ENCODE results near the gene RHOB.

Gene RHOB

GRCh38 chr2:20444993-20445910 is 1.6 kb upstream of the RHOB start:
- TF ChIP-seq, protein P1, sequence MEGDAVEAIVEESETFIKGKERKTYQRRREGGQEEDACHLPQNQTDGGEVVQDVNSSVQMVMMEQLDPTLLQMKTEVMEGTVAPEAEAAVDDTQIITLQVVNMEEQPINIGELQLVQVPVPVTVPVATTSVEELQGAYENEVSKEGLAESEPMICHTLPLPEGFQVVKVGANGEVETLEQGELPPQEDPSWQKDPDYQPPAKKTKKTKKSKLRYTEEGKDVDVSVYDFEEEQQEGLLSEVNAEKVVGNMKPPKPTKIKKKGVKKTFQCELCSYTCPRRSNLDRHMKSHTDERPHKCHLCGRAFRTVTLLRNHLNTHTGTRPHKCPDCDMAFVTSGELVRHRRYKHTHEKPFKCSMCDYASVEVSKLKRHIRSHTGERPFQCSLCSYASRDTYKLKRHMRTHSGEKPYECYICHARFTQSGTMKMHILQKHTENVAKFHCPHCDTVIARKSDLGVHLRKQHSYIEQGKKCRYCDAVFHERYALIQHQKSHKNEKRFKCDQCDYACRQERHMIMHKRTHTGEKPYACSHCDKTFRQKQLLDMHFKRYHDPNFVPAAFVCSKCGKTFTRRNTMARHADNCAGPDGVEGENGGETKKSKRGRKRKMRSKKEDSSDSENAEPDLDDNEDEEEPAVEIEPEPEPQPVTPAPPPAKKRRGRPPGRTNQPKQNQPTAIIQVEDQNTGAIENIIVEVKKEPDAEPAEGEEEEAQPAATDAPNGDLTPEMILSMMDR (IDR thresholded peaks at IDR 0.05; ENCODE audit: borderline replicate concordance, insufficient read depth, low read depth, low read length), result no peak
- no peak overlapping the region for H3K4me3 ChIP-seq (ENCODE audit: low read depth, low read length)

DNA sequence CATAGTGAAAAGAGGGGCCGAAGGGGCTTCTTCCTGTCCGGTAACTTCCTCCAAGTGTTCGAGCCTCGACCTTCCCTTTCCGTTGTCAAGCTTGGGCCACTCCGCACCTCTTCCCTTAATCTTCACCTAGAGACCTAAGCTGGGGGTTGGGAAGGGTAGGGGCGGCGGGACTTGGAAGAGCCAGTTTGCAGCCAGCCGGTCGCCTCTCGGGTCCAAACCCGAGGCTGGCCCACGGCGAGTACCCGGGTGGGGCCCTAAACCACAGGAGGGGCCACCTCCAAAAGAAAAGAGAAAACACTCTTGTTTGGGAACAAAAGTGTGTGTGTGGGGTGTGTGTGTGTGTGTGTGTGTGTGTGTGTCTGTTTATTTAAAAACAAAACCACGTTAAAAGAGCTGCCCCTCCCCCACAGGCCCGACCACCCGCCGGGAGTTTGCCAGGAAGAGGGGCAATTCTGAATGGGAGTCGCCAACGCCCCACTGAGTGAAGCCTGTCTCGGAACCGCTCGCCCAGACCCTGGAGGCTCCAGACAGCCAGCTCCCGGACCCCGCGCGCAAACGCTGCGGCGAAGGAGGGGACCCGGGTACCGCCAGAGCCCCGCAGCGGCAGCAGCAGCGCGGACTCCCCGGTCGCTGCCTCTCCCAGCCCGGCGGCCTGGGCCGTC is 488 bp upstream of the RHOB start:
- peak overlapping the region; percentile 50 for H3K4me3 ChIP-seq (ENCODE audit: low read depth, low read length)
- TF ChIP-seq, protein P1 (IDR thresholded peaks at IDR 0.05; ENCODE audit: borderline replicate concordance, insufficient read depth, low read depth, low read length), result 0 out of 2 replicates have a peak, but pooled peaks have one; percentile 0

DNA sequence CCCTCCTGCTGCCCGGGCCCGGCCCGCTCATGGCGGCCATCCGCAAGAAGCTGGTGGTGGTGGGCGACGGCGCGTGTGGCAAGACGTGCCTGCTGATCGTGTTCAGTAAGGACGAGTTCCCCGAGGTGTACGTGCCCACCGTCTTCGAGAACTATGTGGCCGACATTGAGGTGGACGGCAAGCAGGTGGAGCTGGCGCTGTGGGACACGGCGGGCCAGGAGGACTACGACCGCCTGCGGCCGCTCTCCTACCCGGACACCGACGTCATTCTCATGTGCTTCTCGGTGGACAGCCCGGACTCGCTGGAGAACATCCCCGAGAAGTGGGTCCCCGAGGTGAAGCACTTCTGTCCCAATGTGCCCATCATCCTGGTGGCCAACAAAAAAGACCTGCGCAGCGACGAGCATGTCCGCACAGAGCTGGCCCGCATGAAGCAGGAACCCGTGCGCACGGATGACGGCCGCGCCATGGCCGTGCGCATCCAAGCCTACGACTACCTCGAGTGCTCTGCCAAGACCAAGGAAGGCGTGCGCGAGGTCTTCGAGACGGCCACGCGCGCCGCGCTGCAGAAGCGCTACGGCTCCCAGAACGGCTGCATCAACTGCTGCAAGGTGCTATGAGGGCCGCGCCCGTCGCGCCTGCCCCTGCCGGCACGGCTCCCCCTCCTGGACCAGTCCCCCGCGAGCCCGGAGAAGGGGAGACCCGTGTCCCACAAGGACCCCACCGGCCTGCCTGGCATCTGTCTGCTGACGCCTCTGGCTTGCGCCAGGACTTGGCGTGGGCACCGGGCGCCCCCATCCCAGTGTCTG is 767 bp downstream of the RHOB start:
- TF ChIP-seq, protein P1 (IDR thresholded peaks at IDR 0.05; ENCODE audit: borderline replicate concordance, insufficient read depth, low read depth, low read length), result no peak
- peak overlapping the region; percentile 57 for H3K4me3 ChIP-seq (ENCODE audit: low read depth, low read length)

DNA sequence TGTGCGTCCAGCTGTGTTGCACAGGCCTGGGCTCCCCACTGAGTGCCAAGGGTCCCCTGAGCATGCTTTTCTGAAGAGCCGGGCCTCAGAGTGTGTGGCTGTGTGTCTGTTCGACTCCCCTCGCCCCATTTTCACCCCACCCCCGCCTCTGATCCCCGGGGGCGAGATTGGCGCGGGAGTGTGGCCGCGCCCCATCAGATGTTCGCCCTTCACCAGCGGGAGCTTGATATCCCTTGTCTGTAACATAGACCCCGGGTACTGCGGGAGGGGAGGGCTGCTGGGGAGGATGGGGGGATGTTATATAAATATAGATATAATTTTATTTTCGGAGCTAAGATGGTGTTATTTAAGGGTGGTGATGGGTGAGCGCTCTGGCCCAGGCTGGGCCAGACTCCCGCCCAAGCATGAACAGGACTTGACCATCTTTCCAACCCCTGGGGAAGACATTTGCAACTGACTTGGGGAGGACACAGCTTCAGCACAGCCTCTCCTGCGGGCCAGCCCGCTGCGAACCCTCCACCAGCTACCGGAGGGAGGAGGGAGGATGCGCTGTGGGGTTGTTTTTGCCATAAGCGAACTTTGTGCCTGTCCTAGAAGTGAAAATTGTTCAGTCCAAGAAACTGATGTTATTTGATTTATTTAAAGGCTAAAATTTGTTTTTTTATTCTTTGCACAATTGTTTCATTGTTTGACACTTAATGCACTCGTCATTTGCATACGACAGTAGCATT is 1.5 kb downstream of the RHOB start:
- TF ChIP-seq, protein P1 (IDR thresholded peaks at IDR 0.05; ENCODE audit: borderline replicate concordance, insufficient read depth, low read depth, low read length), result no peak
- no peak overlapping the region for H3K4me3 ChIP-seq (ENCODE audit: low read depth, low read length)

DNA sequence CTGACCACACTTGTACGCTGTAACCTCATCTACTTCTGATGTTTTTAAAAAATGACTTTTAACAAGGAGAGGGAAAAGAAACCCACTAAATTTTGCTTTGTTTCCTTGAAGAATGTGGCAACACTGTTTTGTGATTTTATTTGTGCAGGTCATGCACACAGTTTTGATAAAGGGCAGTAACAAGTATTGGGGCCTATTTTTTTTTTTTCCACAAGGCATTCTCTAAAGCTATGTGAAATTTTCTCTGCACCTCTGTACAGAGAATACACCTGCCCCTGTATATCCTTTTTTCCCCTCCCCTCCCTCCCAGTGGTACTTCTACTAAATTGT is 2.1 kb downstream of the RHOB start:
- TF ChIP-seq, protein P1 (IDR thresholded peaks at IDR 0.05; ENCODE audit: borderline replicate concordance, insufficient read depth, low read depth, low read length), result no peak
- no peak overlapping the region for H3K4me3 ChIP-seq (ENCODE audit: low read depth, low read length)

GRCh38 chr2:20449501-20450200 is 2.8 kb downstream of the RHOB start:
- no peak overlapping the region for H3K4me3 ChIP-seq (ENCODE audit: low read depth, low read length)
- TF ChIP-seq, protein P1 (IDR thresholded peaks at IDR 0.05; ENCODE audit: borderline replicate concordance, insufficient read depth, low read depth, low read length), result no peak

Data from GM12875 (cell line).